ENCODE results near the gene LTB. TPM values are rescaled to one million over a fixed set of nuclear protein-coding genes. Genes with fewer than 3 reads are reported as not detected.

The LTB gene
- total and polyA plus RNA-seq, 9 of the 15 experiments (the other 6 are each of a cell fraction or from before 2014, with no cell fraction given): 0.07 to 0.51 TPM; not detected in 7

DNA sequence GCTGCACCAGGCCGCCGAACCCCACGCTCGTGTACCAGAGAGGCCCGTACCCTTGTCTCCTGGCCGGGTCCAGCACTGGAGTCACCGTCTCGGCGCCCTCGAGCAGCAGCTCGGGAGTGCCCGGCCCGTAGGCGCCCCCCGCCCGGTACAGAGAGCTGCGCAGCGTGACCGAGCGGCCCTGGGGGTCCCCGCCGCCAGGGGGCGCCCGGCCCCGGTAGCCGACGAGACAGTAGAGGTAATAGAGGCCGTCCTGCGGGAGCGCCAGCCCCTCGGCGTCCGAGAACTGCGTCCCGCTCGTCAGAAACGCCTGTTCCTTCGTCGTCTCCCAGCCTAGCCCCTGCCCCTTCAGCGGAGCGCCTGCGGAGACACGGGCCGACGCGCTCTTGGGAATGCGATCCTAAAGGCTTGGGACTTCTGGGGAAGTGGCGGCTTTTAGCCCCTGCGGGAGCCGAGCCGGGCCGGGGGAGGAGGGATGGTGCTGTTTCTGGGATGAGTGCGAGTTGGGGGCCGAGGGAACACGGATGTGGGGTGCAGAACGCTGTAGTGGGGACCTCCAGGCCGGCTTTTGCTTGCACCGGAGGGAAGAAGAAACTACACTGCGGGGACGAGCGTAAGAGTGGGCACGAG is 1.3 kb downstream of the LTB start (continued):
- TF ChIP-seq, protein P1, sequence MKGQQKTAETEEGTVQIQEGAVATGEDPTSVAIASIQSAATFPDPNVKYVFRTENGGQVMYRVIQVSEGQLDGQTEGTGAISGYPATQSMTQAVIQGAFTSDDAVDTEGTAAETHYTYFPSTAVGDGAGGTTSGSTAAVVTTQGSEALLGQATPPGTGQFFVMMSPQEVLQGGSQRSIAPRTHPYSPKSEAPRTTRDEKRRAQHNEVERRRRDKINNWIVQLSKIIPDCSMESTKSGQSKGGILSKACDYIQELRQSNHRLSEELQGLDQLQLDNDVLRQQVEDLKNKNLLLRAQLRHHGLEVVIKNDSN (CRISPR knock-in tag; IDR thresholded peaks at IDR 0.05): peak; percentile 69; the same call in 1 of the 2 replicates
- TF ChIP-seq TCF15 (CRISPR knock-in tag; IDR thresholded peaks at IDR 0.05) (no peak), TRIM28 (IDR thresholded peaks at IDR 0.05) (no peak), ZNF41 (CRISPR knock-in tag; conservative IDR thresholded peaks at IDR 0.05) (no peak), CAMTA2 (CRISPR knock-in tag; conservative IDR thresholded peaks at IDR 0.05) (no peak), CUX1 (CRISPR knock-in tag; IDR thresholded peaks at IDR 0.05) (no peak), ETS1 (conservative IDR thresholded peaks at IDR 0.05; ENCODE audit: control insufficient read depth, low read depth, low read length) (no peak; the same call in 1 of the 2 replicates), ZNF57 (CRISPR knock-in tag; IDR thresholded peaks at IDR 0.05) (no peak), ZNF707 (CRISPR knock-in tag; conservative IDR thresholded peaks at IDR 0.05) (no peak), ARNT (IDR thresholded peaks at IDR 0.05) (no peak), NONO (IDR thresholded peaks at IDR 0.05; ENCODE audit: low read depth in 2 of 2, low read length in 1 of 2) (peak in 1 of 2 experiments; percentile 62; a peak in 1 of 4 replicates), HDAC6 (IDR thresholded peaks at IDR 0.05; ENCODE audit: low read depth, low read length) (no peak)
- TF ChIP-seq, protein P2, sequence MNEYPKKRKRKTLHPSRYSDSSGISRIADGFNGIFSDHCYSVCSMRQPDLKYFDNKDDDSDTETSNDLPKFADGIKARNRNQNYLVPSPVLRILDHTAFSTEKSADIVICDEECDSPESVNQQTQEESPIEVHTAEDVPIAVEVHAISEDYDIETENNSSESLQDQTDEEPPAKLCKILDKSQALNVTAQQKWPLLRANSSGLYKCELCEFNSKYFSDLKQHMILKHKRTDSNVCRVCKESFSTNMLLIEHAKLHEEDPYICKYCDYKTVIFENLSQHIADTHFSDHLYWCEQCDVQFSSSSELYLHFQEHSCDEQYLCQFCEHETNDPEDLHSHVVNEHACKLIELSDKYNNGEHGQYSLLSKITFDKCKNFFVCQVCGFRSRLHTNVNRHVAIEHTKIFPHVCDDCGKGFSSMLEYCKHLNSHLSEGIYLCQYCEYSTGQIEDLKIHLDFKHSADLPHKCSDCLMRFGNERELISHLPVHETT (CRISPR knock-in tag; conservative IDR thresholded peaks at IDR 0.05 in 1 of 2, IDR thresholded peaks at IDR 0.05 in 1 of 2): peak in 1 of 2 experiments; percentile 73; a peak in 2 of 4 replicates

Measured in K562 (cell line).